Left cardiac atrium (tissue), 4 donors: Measurements from ENCODE around the gene PLXDC2. TPM values are rescaled to one million over a fixed set of nuclear protein-coding genes. Genes with fewer than 3 reads are reported as not detected.

Experiments used
- ATAC-seq, 2 donors: fragments of 200-7000 bp; cut with Tn5 transposase; one replicate each; pipeline ENCODE4 v1.9.1; 2020; ENCODE audit warnings: mild to moderate bottlenecking in 2 of 2, moderate library complexity in 2 of 2
- DNase-seq: peaks from one replicate; pipeline ENCODE4 v3.0.0-alpha.2; 2020
- intact Hi-C, 2 donors: fragments of 100-400 bp; cut with DNase I; formaldehyde crosslinking; loops; one replicate each; pipeline versions ENCODE4 v1.14.1 to v1.15.1; 2022 to 2023
- total RNA-seq, 2 donors: library from RNA; stranded (reverse); fragmentation: NEBNext Ultra II Directional; extraction: Animal tissue kit (Norgen Biotek cat#: 25700); gene quantifications; one replicate each; pipeline ENCODE4 v1.2.1, GENCODE V29; 2021
- donor health status: DM: no; HTN: yes; CAD: no.
- donor health status: DM: no; HTN: yes; CAD: no; lungs with severe emphysema.
- donor health status: DM: yes; HTN: yes; CAD: no.
- donor health status: Dilated cardiomyopathy.

Gene PLXDC2
- total RNA-seq, 2 donors from 2014 or later = 19.8 to 25.3 TPM

- ATAC-seq (peak; percentile 8 to 20), DNase-seq (peak; percentile 55)
- intact Hi-C loops = loop anchor here in 1 of 2 donors (10.0 kb wide), 1 partner anchor 953 kb away; no protein-coding TSS in a partner anchor
Measured at GRCh38 chr10:19811540-19811939, 4.7 kb upstream of the PLXDC2 start.

- DNase-seq (no peak), ATAC-seq (no peak)
- intact Hi-C loops = loop anchor here in 1 of 2 donors (10.0 kb wide), 1 partner anchor 952 kb away; no protein-coding TSS in a partner anchor
Measured at GRCh38 chr10:19812976-19813375, 3.3 kb upstream of the PLXDC2 start.

GRCh38 chr10:19815036-19815730, 1.0 kb upstream of the PLXDC2 start:
- peak; percentile 4 to 28 for ATAC-seq
- intact Hi-C loops = loop anchor here (5.0 to 10.0 kb wide), 2 partner anchors 282 to 950 kb away; no protein-coding TSS in a partner anchor
- peak; percentile 36 for DNase-seq

GRCh38 chr10:19815731-19816410, 361 bp upstream of the PLXDC2 start:
- ATAC-seq (peak; percentile 68 to 85), DNase-seq (peak; percentile 81)
- intact Hi-C loops = loop anchor here (5.0 to 10.0 kb wide), 2 partner anchors 281 to 949 kb away; no protein-coding TSS in a partner anchor

- DNase-seq = peak; percentile 36
- peak; percentile 20 to 42 for ATAC-seq
- intact Hi-C loops = loop anchor here (5.0 to 10.0 kb wide), 2 partner anchors 280 to 947 kb away; no protein-coding TSS in a partner anchor
Measured at GRCh38 chr10:19817231-19817933, 1.1 kb downstream of the PLXDC2 start.

- intact Hi-C loops = loop anchor here (2.0 to 10.0 kb wide), 3 partner anchors 278 to 950 kb away; no protein-coding TSS in a partner anchor
- ATAC-seq (no peak), DNase-seq (no peak)
Measured at GRCh38 chr10:19818876-19819275, 2.6 kb downstream of the PLXDC2 start.

GRCh38 chr10:19819419-19820033, 3.3 kb downstream of the PLXDC2 start:
- DNase-seq = no peak
- intact Hi-C loops = loop anchor here (2.0 to 10.0 kb wide), 3 partner anchors 278 to 949 kb away; no protein-coding TSS in a partner anchor
- ATAC-seq = no peak

GRCh38 chr10:19824381-19825342, 8.4 kb downstream of the PLXDC2 start:
- peak in 1 of 2 donors; percentile 72 for ATAC-seq
- intact Hi-C loops = no loop called here

GRCh38 chr10:19825700-19826099, 9.5 kb downstream of the PLXDC2 start:
- intact Hi-C loops = no loop called here
- DNase-seq = no peak
- no peak for ATAC-seq

More at GRCh38 chr10:19824381-19825342, 8.4 kb downstream of the PLXDC2 start:
- no peak for DNase-seq

GRCh38 chr10:19826712-19827111, 10.5 kb downstream of the PLXDC2 start:
- intact Hi-C loops = no loop called here
- peak in 1 of 2 donors; percentile 32 for ATAC-seq
- DNase-seq = no peak

- ATAC-seq = peak; percentile 38 to 48
- no peak for DNase-seq
- intact Hi-C loops = no loop called here
Measured at GRCh38 chr10:19828278-19829049, 12.2 kb downstream of the PLXDC2 start.

GRCh38 chr10:19832699-19833098, 16.5 kb downstream of the PLXDC2 start:
- no peak for DNase-seq
- no peak for ATAC-seq
- intact Hi-C loops = no loop called here

GRCh38 chr10:19833170-19833824, 17.1 kb downstream of the PLXDC2 start:
- intact Hi-C loops = no loop called here
- DNase-seq (no peak), ATAC-seq (no peak)

- ATAC-seq (no peak), DNase-seq (no peak)
- intact Hi-C loops = no loop called here
Measured at GRCh38 chr10:19835952-19836351, 19.7 kb downstream of the PLXDC2 start.

GRCh38 chr10:19839090-19839489, 22.9 kb downstream of the PLXDC2 start:
- no peak for ATAC-seq
- DNase-seq = no peak
- intact Hi-C loops = no loop called here

GRCh38 chr10:19839552-19839951, 23.3 kb downstream of the PLXDC2 start:
- ATAC-seq = no peak
- no peak for DNase-seq
- intact Hi-C loops = no loop called here

- ATAC-seq = no peak
Measured at GRCh38 chr10:19840776-19841175, 24.5 kb downstream of the PLXDC2 start.

More at GRCh38 chr10:19840776-19841175, 24.5 kb downstream of the PLXDC2 start:
- DNase-seq = no peak
- intact Hi-C loops = no loop called here
